D721Med (cell line): ENCODE results near the gene DPYSL5.

Experiments used
- DNase-seq: peaks from one replicate; pipeline ENCODE4 v3.0.0; 2011; ENCODE audit warnings: low spot score; ENCODE audit not compliant: insufficient read length
- FAIRE-seq: peaks from 2 replicates; lab custom pipeline; 2011; peaks lifted over from hg19 to GRCh38; lab: Jason Lieb, UNC
- TF ChIP-seq, protein P1 (sequence below): IDR thresholded peaks from 2 replicates; pipeline ENCODE4 v1.5.1; 2012; ENCODE audit warnings: mild to moderate bottlenecking, control low read depth; ENCODE audit not compliant: insufficient read depth; ENCODE audit errors: missing control alignments

The DPYSL5 gene

DNA sequence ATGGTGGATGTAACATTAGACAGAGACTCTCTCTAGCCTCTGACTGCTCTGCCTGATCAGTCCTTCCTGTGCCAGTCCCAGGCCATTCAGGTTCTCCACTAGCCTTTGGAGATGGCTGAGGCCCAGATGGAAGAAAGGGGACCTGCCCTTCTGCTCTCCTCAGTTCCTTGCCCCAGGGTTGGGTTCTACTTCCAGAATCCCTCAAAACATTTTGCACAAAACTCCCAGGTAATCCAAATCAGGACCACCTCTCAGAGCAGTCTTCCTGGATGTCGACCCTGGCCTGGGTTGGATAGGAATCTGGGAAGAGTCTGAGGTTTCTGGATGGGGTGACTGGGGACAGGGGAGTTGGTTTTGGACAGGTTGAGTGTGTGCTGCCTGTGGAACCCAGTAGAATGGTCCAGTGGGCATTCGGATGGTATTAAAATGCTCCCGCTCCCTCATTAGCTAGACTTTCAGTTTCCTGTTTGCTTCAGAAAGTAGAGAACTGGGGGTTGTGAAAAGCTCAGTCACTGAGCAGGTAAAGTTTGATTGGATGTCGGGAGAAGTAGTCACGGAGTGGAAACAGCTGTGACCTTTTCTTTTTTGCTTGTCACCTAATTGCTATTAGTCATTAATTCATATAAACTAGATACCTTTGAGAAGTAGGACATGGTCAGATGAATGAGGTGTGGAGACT, 37.9 kb downstream of the DPYSL5 start:
- TF ChIP-seq, protein P1, sequence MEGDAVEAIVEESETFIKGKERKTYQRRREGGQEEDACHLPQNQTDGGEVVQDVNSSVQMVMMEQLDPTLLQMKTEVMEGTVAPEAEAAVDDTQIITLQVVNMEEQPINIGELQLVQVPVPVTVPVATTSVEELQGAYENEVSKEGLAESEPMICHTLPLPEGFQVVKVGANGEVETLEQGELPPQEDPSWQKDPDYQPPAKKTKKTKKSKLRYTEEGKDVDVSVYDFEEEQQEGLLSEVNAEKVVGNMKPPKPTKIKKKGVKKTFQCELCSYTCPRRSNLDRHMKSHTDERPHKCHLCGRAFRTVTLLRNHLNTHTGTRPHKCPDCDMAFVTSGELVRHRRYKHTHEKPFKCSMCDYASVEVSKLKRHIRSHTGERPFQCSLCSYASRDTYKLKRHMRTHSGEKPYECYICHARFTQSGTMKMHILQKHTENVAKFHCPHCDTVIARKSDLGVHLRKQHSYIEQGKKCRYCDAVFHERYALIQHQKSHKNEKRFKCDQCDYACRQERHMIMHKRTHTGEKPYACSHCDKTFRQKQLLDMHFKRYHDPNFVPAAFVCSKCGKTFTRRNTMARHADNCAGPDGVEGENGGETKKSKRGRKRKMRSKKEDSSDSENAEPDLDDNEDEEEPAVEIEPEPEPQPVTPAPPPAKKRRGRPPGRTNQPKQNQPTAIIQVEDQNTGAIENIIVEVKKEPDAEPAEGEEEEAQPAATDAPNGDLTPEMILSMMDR, result no peak
- FAIRE-seq (no peak), DNase-seq (no peak)

DNA sequence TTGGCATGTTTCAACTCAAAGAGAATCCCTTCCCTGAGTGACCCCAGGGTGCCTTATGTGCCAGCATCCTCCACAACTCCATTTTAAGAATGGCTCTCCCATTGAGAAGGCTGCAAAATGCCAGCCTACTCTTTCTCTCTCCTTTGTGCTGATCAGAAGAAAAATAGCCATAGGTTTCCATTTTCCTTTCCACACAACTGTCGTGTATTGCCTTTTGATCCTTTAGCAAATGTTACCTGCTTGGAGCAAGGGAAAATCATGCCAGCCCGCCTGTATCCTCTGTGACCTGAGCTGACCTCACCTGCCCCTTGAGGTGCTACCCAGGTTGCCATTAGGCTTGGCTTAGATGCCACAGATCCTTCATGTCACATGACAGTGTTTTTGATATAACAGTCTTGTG, 38.8 kb downstream of the DPYSL5 start:
- TF ChIP-seq, protein P1, result no peak
- no peak for DNase-seq

DNA sequence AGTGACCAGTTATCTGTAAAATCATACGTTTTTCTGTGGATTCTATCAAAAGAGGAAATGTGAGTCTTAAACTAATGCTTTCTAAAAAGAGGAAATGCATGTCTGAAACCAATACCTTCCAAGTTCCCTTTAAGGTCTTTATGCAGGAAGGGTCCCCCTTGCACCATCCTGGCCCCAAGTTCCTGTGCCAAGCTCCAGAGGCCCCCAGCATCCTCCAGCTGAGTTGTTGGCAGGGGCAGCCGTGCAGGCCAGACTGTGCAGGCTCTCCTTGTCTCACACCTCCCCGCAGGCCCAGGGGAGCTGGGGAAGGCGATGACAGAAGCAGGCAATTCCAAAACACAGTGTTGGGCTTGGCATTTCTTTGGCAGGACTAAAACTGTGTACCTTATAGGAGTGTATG, 39.2 kb downstream of the DPYSL5 start:
- FAIRE-seq, result no peak
- TF ChIP-seq, protein P1, result no peak
- DNase-seq, result no peak

More for the DNA sequence above, 38.8 kb downstream of the DPYSL5 start:
- FAIRE-seq, result no peak

DNA sequence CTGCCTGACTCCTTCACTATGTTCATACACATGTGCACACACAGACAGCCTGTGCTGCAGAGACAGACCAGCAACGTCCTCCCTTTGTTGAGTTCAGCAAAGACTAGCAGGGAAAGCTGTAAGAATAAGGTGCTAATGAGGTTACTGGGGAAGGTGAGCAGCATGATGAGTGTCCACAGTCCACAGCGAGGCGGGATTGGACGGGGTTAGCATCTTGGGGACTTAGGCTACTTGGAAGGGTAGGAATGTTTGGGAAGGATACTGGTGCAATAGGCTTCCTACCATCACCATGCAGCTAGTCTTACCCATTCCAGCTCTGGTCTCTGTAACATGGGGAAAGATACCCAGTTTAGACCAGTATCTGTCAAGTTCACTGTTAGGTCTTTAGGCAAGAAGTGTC, 41.9 kb downstream of the DPYSL5 start:
- FAIRE-seq, result no peak
- TF ChIP-seq, protein P1, result no peak
- no peak for DNase-seq

DNA sequence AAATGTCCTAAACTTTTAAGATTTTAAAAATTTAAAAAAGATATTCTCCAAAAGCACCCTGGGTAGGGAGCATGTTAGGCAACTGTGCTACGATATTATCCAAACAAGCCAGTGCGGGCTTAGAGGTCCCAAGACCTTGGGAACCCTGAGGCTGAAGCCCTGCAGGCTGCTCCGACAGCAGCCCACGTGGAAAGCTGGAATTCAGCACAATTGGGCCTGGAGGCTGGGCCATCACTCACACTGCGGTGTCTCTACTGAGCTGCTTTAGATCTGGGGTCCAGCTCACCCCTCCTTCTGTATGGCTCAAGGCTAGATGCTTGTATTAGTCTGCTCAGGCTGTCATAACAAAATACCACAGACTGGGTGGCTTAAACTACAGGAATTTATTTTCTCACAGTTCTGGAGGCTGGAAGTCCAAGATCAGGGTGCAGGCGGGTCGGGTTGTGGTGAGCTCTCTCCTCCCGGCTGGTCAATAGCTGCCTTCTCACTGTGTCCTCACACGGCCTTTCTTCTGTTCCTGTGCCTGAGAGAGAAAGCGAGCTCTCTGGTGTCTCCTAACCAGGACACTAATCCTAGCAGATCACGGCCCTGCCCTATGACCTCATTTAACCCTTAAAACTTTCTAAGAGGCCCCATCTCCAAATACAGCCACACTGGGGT, 42.5 kb downstream of the DPYSL5 start:
- FAIRE-seq (no peak), DNase-seq (no peak)
- TF ChIP-seq, protein P1, result no peak

DNA sequence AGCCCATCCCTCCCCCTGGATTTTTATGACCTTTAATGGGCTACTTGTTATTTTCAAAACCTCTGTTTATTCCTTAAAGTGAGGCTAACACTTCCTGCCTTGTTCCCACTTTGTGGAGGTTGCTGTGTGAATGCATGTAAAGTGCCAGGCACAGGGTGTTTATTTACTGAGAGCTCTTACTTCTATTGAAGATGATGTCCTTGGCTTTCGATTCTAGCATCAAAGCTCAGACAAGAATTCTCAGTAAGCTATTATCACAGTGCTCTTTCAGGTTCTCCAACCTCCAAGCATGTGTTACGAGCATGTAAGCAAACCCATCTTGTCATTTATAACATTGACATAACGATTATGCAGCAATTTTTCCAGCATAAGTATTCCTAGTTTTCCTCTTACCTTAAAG, 44.2 kb downstream of the DPYSL5 start:
- FAIRE-seq (no peak), DNase-seq (no peak)
- TF ChIP-seq, protein P1, result no peak

DNA sequence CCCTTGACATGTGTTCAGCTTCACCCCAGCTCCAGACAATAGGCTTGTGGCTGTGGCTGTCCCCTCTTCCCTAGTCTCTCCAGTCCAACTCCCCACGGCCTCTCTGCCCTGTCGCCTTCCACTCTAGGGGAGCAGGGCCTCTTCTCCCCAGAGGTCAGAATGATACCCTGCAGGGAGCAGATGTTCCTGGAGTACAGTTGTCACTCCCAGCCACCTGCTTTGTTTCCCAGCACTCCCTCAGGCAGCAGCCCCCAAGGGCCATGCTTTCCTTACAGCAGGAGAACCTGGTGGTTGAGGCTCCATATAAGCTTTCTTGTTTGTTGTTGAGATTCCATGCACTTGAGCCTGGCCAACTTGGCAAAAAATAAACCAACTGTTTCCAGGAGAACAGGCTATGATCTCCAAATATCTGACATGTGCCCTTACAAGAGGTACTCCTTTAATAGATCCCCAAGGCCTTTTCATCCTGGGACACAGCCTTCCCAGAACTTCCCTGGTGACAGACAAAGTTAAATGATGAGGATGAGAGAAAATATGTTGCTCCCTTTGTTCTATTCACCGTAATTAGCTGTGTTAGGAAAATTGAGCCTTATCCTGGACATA, 45.1 kb downstream of the DPYSL5 start:
- DNase-seq, result no peak
- FAIRE-seq, result no peak
- TF ChIP-seq, protein P1, result no peak
